ENCODE data around the gene RAB8B. TPM values are rescaled to one million over a fixed set of nuclear protein-coding genes. Genes with fewer than 3 reads are reported as not detected.

Gene RAB8B
- total and polyA plus RNA-seq, 9 of the 15 experiments (the other 6 are each of a cell fraction or from before 2014, with no cell fraction given): 7.8 to 32.1 (median 24.2) TPM

DNA sequence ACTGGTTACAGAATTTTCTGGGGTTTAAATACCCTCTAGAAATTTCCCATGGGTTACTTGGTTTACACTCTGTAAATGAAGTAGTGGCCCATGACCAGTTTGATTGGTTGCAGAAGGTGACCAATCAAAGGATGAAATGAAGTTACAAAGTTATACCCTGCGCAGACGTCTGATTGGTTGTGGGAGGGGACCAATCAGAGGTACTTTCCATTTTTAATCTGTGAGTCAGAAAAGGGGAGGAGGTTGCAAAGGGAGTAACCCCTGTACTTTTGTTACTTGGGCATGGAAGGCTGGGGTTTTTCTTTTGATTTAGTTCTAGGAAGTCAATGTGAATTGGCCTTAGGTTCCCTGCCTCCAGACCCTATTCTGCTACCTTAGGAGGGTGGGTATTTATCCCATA is 69.3 kb downstream of the RAB8B start:
- FAIRE-seq (peak; percentile 63), DNase-seq (ENCODE audit: extremely low read depth in 1 of 4, low spot score in 3 of 4) (peak; percentile 16 to 48 (median 22)), ATAC-seq (peak; percentile 85)
- intact Hi-C loops (cut with micrococcal nuclease): no loop called here
- no peak overlapping the region for H3K9ac ChIP-seq (ENCODE audit: insufficient read depth in 1 of 2, low read depth in 2 of 2, low read length in 2 of 2)
- H3K4me3 ChIP-seq: no peak overlapping the region
- BruUV-seq (replicated peaks): no TSS peak
- H3K27me3 ChIP-seq (ENCODE audit: control insufficient read depth in 2 of 2, insufficient read depth in 2 of 2, low read length in 2 of 2): no peaks in the 10 kb centered on the region
- no peaks in the 10 kb centered on the region for H4K20me1 ChIP-seq (replicated peaks; ENCODE audit: control insufficient read depth, insufficient read depth, low read length)
- H3K36me3 ChIP-seq (ENCODE audit: control insufficient read depth, insufficient read depth, low read length): peaks cover 64% of the 10 kb centered on the region
- WGBS (ENCODE audit: insufficient coverage, low coverage, missing lambda C conversion rate): 83% methylated on average over 2 of the region's 2 CpGs
- no peaks in the 10 kb centered on the region for H3K4me1 ChIP-seq (replicated peaks in 1 of 2; ENCODE audit: control insufficient read depth in 2 of 2, insufficient read depth in 2 of 2, low read length in 2 of 2)
- ChIA-PET CTCF (ENCODE audit: low intra/inter-chr PET ratio) (no interaction called here), POLR2A (no interaction called here)
- H3K79me2 ChIP-seq (ENCODE audit: control insufficient read depth, insufficient read depth, low read length): no peaks in the 10 kb centered on the region; the same call in 2 of the 3 replicates
- no peaks in the 10 kb centered on the region for H3K9me1 ChIP-seq (ENCODE audit: control insufficient read depth, insufficient read depth, low read length)
- H3K27ac ChIP-seq (ENCODE audit: extremely low read depth, low read depth, low read length): no peak overlapping the region
- H2AFZ ChIP-seq (ENCODE audit: low read depth, low read length): no peak overlapping the region
- in situ Hi-C loops (cut with MboI): no loop called here
- no peaks in the 10 kb centered on the region for H3K9me3 ChIP-seq (replicated peaks; ENCODE audit: control insufficient read depth, insufficient read depth, low read depth, low read length)
- H3K4me2 ChIP-seq (ENCODE audit: insufficient read depth, low read length): no peak overlapping the region
- no peak for TF ChIP-seq TAL1 (IDR thresholded peaks at IDR 0.05)
- TF ChIP-seq NFYB (IDR thresholded peaks at IDR 0.05; ENCODE audit: extremely low read depth, insufficient read length): peak; percentile 63
- TF ChIP-seq RBM25 (IDR thresholded peaks at IDR 0.05; ENCODE audit: low read depth, low read length, severe bottlenecking): peak; percentile 43
- no peak for TF ChIP-seq JUN (IDR thresholded peaks at IDR 0.05; ENCODE audit: borderline replicate concordance, low read depth, low read length)
- TF ChIP-seq JUN (CRISPR knock-in tag; IDR thresholded peaks at IDR 0.05; ENCODE audit: borderline replicate concordance): no peak
- TF ChIP-seq PCBP1 (IDR thresholded peaks at IDR 0.05; ENCODE audit: low read depth, low read length, poor library complexity, severe bottlenecking): no peak
- no peak for TF ChIP-seq ZNF79 (CRISPR knock-in tag; IDR thresholded peaks at IDR 0.05; ENCODE audit: low read depth)
- TF ChIP-seq HNRNPLL (IDR thresholded peaks at IDR 0.05; ENCODE audit: low read depth, low read length, poor library complexity, severe bottlenecking): no peak
- no peak for TF ChIP-seq SRF (CRISPR knock-in tag; IDR thresholded peaks at IDR 0.05)
- TF ChIP-seq NR2C2 (CRISPR knock-in tag; IDR thresholded peaks at IDR 0.05): no peak
- no peak for TF ChIP-seq NR2C2 (tag; IDR thresholded peaks at IDR 0.05)
- no peak for TF ChIP-seq CHD2 (IDR thresholded peaks at IDR 0.05; ENCODE audit: low read depth, low read length)
- no peak for TF ChIP-seq GATAD2B (IDR thresholded peaks at IDR 0.05; ENCODE audit: borderline replicate concordance)
- no peak for TF ChIP-seq MEIS2 (IDR thresholded peaks at IDR 0.05; ENCODE audit: partially characterized antibody)
- TF ChIP-seq MEF2A (IDR thresholded peaks at IDR 0.05; ENCODE audit: control insufficient read depth, low read depth, low read length): peak; percentile 82
- no peak for TF ChIP-seq LARP7 (IDR thresholded peaks at IDR 0.05)
- TF ChIP-seq, protein P1, sequence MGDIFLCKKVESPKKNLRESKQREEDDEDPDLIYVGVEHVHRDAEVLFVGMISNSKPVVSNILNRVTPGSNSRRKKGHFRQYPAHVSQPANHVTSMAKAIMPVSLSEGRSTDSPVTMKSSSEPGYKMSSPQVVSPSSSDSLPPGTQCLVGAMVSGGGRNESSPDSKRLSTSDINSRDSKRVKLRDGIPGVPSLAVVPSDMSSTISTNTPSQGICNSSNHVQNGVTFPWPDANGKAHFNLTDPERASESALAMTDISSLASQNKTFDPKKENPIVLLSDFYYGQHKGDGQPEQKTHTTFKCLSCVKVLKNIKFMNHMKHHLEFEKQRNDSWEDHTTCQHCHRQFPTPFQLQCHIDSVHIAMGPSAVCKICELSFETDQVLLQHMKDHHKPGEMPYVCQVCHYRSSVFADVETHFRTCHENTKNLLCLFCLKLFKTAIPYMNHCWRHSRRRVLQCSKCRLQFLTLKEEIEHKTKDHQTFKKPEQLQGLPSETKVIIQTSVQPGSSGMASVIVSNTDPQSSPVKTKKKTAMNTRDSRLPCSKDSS (IDR thresholded peaks at IDR 0.05; ENCODE audit: low read depth, partially characterized antibody): no peak
- no peak for TF ChIP-seq ZNF134 (CRISPR knock-in tag; conservative IDR thresholded peaks at IDR 0.05)
